ENCODE measurements around the gene CNTN2.

The CNTN2 gene

DNA sequence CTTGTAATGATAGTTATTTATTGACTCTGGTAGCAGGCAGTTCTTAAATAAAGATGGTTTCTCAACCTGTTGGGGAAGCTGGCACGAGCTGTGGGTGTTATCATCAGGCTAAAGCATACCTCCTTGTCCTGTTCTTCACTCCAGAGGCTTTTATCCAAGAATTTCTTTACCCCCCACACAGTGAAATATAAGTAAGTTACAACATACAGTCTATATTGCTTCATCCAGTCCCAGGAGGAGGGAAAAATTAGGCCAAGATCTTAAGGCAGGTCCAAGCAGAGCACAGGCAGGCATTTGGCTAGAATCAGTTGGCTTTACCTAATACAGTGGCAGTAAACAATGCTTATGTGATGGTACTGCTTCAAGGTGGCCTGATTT, 34.9 kb downstream of the CNTN2 start:
- no peak overlapping the region for H3K9ac ChIP-seq (ENCODE audit: low read depth, low read length)
- no peaks in the 10 kb centered on the region for H3K9me3 ChIP-seq (ENCODE audit: control insufficient read depth, insufficient read depth, low read length)
- no peaks in the 10 kb centered on the region for H3K4me1 ChIP-seq (ENCODE audit: insufficient read depth, low read length)

DNA sequence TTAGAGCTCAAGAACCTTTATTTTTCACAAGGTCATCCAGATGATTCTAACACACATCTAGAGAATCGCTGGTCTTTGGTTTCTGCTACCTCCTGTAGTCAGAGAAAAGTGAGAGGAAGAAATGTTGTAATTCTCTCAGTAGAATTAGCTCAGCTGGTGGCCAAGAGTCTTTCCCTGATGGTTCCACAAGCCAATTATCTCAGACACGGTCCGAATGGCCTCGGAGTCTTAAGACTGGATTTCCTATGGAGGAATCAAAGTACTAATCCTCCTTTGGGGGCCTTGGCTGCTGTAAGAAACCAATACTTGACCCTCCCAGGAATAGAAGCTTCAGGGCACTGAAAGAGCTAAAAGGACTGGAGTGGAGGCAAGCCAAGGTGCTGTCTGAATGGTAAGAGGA, 39.4 kb downstream of the CNTN2 start:
- H3K36me3 ChIP-seq (ENCODE audit: insufficient read depth, low read length), result 0 out of 2 replicates have a peak, but pooled peaks cover 3% of the 10 kb centered on the region
- no peaks in the 10 kb centered on the region for H3K9me3 ChIP-seq (ENCODE audit: control insufficient read depth, insufficient read depth, low read length)
- no peak overlapping the region for H3K9ac ChIP-seq (ENCODE audit: low read depth, low read length)
- no peaks in the 10 kb centered on the region for H3K4me1 ChIP-seq (ENCODE audit: insufficient read depth, low read length)

More for the DNA sequence above, 34.9 kb downstream of the CNTN2 start:
- H3K36me3 ChIP-seq (ENCODE audit: insufficient read depth, low read length), result no peaks in the 10 kb centered on the region

DNA sequence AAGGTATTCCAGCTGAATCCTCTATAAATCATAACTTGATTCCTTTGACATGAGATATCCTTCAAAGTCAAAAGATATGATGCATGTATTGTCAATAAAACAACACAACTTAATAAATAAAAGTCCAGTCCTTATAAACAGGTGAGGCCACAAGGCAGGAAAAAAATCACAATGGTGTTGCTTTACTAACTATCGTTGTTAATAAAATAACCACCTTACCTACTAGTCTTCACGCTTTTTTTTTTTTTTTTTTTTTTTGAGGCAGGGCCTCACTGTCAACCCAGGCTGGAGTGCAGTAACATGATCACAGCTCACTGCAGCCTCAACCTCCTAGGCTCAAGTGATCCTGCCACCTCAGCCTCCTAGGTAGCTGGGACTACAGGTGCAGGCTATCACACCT, 41.3 kb downstream of the CNTN2 start, which contains the start of gene TMEM81:
TSS of gene TMEM81 (minus strand) at position 101 of the 400 bp plus-strand sequence. CDS start 140 bp downstream, outside the sequence.
- H3K36me3 ChIP-seq (ENCODE audit: insufficient read depth, low read length), result peaks cover 3% of the 10 kb centered on the region; the same call in 1 of the 2 replicates
- H3K9me3 ChIP-seq (ENCODE audit: control insufficient read depth, insufficient read depth, low read length), result no peaks in the 10 kb centered on the region

DNA sequence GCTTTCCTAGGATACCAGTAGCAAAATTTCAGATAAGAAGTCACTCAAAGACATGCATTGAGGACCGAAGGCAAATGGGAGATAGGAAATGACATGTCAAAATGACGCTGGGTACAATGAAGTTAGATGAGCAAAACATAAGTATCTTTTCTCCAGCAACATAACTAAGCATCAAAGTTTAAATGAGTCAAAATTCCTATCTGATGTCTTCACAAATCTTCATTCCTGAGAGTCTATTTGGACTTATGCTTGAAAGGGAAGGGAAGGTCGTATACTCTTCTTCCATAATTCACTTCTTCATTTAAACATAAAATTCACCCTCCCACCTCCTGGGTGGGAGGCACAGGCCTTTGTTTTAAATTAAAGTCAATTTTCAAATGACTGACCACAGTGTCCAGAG, 45.3 kb downstream of the CNTN2 start:
- Histone ChIP-seq H3K9me3 (ENCODE audit: control insufficient read depth, insufficient read depth, low read length) (no peaks in the 10 kb centered on the region), H3K9ac (ENCODE audit: low read depth, low read length) (no peak overlapping the region), H3K36me3 (ENCODE audit: insufficient read depth, low read length) (peaks cover 13% of the 10 kb centered on the region; the same call in 1 of the 2 replicates), H3K4me1 (ENCODE audit: insufficient read depth, low read length) (no peaks in the 10 kb centered on the region)

More for the DNA sequence above, 41.3 kb downstream of the CNTN2 start, which contains the start of gene TMEM81:
- no peaks in the 10 kb centered on the region for H3K4me1 ChIP-seq (ENCODE audit: insufficient read depth, low read length)
- no peak within 1 kb of the TSS for H3K9ac ChIP-seq (ENCODE audit: low read depth, low read length)

DNA sequence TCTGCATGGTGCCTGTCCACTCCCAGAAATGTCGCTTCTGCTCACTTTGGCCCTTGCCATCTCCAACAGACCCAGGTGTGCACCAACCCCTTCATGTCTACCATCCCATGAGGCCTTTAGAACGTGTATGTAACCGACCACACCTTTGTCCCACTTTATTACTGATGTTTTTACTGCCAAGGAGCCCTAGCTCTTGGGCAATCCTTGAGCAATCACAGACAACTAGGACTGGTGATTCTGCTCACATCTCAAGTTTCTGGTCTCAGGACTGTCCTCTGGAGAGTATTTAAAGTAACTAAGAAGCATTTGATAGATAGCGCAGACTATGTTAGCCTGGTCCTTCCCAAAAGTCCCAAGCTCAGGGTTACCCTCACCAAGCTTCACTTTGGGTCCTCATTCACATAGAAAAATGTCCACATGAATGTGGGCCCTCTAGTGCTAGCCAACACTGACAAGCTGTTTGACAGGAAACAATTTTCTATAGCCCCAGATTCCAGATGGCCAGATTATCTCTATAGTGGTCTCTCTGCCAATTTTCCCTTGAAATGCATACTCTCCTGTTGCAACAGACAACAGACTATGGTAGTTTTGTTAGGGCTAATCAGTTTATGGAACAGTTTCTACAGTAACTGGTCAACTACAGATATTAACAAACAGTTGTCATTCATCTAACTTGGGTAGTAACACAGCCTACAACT, 48.2 kb downstream of the CNTN2 start:
- H3K36me3 ChIP-seq (ENCODE audit: insufficient read depth, low read length), result peaks cover 11% of the 10 kb centered on the region; the same call in 1 of the 2 replicates

DNA sequence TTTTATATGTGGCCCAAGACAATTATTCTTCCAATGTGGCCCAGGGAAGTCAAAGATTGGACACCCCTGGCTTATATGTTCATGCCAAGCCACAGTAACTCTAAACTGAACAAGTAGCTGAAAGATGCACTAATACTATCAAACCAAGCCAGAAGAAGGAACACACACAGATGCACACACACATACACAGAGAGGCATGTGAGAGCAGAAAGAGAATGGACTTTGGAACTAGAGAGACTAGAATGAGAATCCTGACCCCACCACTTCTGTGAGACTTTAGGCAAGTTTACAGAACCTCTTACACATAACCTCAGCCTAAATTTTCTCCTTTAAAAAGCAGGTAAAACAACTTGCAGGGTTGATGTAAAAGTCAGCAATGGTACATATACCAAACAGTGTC, 52.4 kb downstream of the CNTN2 start:
- Histone ChIP-seq H3K9me3 (ENCODE audit: control insufficient read depth, insufficient read depth, low read length) (no peaks in the 10 kb centered on the region), H3K9ac (ENCODE audit: low read depth, low read length) (no peak overlapping the region), H3K36me3 (ENCODE audit: insufficient read depth, low read length) (peaks cover 24% of the 10 kb centered on the region), H3K4me1 (ENCODE audit: insufficient read depth, low read length) (no peaks in the 10 kb centered on the region)

More for the DNA sequence above, 48.2 kb downstream of the CNTN2 start:
- Histone ChIP-seq H3K4me1 (ENCODE audit: insufficient read depth, low read length) (no peaks in the 10 kb centered on the region), H3K9ac (ENCODE audit: low read depth, low read length) (no peak overlapping the region), H3K9me3 (ENCODE audit: control insufficient read depth, insufficient read depth, low read length) (no peaks in the 10 kb centered on the region)

DNA sequence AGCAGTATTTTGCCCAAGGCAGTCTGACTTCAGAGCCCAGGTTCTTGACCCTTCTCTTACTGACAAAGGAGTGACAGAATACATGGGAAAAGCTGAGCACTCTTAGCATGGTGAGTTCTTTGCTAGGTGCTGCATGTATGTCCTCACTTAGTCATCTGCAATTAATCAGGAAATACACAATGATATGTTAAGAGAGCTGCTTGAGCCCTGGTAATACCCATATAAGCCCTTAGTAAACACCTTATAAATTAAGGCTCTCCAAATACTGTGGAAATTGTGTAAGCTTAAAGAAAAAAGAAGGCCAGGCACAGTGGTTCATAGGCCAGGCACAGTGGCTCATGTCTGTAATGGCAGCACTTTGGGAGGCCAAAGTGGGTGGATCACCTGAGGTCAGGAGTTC, 55.2 kb downstream of the CNTN2 start:
- no peak overlapping the region for H3K9ac ChIP-seq (ENCODE audit: low read depth, low read length)
- no peaks in the 10 kb centered on the region for H3K9me3 ChIP-seq (ENCODE audit: control insufficient read depth, insufficient read depth, low read length)
- peaks cover 20% of the 10 kb centered on the region for H3K36me3 ChIP-seq (ENCODE audit: insufficient read depth, low read length)
- no peaks in the 10 kb centered on the region for H3K4me1 ChIP-seq (ENCODE audit: insufficient read depth, low read length)

DNA sequence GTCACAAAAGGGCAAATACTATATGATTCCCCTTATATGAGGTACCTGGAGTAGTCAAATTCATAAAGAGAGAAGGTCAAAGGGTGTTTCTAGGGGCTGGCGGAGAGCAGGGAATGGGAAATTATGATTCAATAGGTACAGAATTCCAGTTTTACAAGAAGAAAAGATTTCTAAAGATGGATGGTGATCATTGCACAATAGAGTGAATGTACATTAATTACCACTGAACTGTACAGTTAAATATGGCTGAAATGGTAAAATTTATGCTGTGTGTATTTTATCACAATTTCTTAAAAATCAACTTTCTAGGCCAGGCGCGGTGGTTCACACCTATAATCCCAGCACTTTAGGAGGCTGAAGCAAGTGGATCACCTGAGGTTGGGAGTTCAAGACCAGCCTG, 59.4 kb downstream of the CNTN2 start:
- H3K9me3 ChIP-seq (ENCODE audit: control insufficient read depth, insufficient read depth, low read length), result no peaks in the 10 kb centered on the region
- H3K4me1 ChIP-seq (ENCODE audit: insufficient read depth, low read length), result no peaks in the 10 kb centered on the region
- no peak overlapping the region for H3K9ac ChIP-seq (ENCODE audit: low read depth, low read length)
- H3K36me3 ChIP-seq (ENCODE audit: insufficient read depth, low read length), result peaks cover 21% of the 10 kb centered on the region

DNA sequence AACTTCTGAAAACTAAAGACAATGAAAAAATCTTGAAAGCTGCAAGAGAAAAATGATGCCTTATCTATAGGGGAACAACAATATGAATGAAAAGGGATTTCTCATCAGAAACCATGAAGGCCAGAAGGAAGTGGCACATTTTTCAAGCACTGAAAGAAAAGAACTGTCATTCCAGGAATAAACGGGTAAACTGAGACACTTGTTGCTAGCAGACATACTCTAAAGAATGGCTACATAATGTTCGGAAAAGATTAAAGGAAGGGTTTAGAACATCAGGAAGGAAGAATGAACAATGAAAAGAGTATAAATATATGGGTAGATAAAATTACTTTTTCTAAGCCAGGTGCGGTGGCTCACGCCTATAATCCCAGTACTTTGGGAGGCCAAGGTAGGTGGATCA, 64.3 kb downstream of the CNTN2 start:
- Histone ChIP-seq H3K9me3 (ENCODE audit: control insufficient read depth, insufficient read depth, low read length) (no peaks in the 10 kb centered on the region), H3K9ac (ENCODE audit: low read depth, low read length) (no peak overlapping the region), H3K4me1 (ENCODE audit: insufficient read depth, low read length) (no peaks in the 10 kb centered on the region), H3K36me3 (ENCODE audit: insufficient read depth, low read length) (peaks cover 10% of the 10 kb centered on the region)

DNA sequence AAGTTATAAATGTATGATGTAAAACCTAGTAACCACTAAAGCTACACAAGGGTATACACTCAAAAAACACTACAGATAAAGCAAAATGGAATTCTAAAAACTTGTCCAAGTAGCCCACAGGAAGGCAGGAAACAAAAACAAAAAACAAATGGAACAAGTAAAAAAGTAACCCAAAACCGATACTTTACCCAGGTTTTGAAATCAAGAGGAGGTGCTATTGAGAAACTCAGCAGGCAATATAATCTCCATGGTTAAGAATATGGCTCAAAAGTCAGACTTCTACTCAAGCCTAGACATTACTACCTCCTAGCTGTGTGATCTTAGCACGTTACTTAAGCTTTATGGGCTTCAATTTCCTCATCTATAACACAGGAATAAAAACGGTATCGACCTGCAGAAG, 65.5 kb downstream of the CNTN2 start:
- H3K4me1 ChIP-seq (ENCODE audit: insufficient read depth, low read length), result no peaks in the 10 kb centered on the region
- H3K9ac ChIP-seq (ENCODE audit: low read depth, low read length), result no peak overlapping the region
- H3K9me3 ChIP-seq (ENCODE audit: control insufficient read depth, insufficient read depth, low read length), result no peaks in the 10 kb centered on the region
- H3K36me3 ChIP-seq (ENCODE audit: insufficient read depth, low read length), result peaks cover 6% of the 10 kb centered on the region

DNA sequence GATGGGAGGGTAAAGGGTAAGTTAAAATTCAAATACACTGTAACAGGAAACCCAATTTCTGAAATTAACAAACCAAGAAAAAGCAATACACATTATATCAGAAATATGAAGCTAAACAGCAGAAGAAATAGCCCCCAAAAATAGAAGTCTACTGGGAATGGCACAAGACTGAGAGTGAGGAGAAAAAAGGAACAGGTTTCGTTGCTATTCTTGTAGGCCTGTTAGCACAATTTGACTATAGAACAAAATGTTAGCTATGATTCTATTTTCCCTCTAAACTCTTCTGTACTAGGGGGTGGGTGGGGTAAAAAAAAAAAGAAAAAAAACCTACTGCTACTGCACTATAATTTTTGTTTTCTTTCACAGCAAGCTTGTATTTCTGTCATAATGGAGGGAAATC, 66.3 kb downstream of the CNTN2 start:
- Histone ChIP-seq H3K4me1 (ENCODE audit: insufficient read depth, low read length) (no peaks in the 10 kb centered on the region), H3K9ac (ENCODE audit: low read depth, low read length) (no peak overlapping the region), H3K9me3 (ENCODE audit: control insufficient read depth, insufficient read depth, low read length) (no peaks in the 10 kb centered on the region), H3K36me3 (ENCODE audit: insufficient read depth, low read length) (peaks cover 8% of the 10 kb centered on the region)

DNA sequence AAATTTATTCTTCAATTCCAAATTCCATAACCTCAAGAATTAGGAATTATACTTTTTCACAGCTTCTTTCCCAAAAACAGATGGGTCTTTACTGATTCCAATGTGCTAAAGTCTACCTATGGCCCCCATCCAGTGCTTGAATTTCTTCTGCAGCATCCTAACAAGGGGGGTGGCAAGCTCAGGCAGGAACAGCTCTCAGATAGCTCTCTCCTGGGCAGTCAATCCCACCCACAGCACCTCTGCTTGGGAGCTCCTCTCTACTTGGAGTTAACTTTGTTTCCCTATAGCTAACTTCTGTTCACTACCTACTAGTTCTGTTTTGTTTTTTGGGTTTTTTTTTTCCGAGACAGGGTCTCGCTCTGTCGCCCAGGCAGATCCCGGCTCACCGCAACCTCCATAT, 66.7 kb downstream of the CNTN2 start:
- no peak overlapping the region for H3K9ac ChIP-seq (ENCODE audit: low read depth, low read length)
- H3K4me1 ChIP-seq (ENCODE audit: insufficient read depth, low read length), result no peaks in the 10 kb centered on the region
- H3K9me3 ChIP-seq (ENCODE audit: control insufficient read depth, insufficient read depth, low read length), result no peaks in the 10 kb centered on the region
- peaks cover 8% of the 10 kb centered on the region for H3K36me3 ChIP-seq (ENCODE audit: insufficient read depth, low read length)

DNA sequence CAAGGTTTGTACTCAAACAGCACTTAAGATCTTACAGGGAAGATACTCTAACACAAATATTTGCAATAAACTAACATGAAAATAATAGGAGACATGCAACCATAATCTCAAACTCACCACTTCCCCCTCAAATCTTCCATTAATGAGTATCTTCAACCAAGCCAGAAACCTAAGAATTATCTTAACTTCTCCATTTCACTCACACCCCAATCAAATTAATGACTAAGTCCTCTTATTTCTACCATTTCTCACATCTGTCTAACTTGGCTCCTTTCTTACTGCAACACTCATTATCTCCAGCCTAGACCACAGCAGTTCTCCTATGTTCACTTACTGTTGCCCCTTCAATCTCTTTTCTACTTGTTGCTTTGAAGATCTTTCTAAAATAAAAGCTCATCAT, 68.3 kb downstream of the CNTN2 start:
- H3K9me3 ChIP-seq (ENCODE audit: control insufficient read depth, insufficient read depth, low read length), result no peaks in the 10 kb centered on the region
- no peaks in the 10 kb centered on the region for H3K4me1 ChIP-seq (ENCODE audit: insufficient read depth, low read length)
- H3K36me3 ChIP-seq (ENCODE audit: insufficient read depth, low read length), result peaks cover 2% of the 10 kb centered on the region; the same call in 1 of the 2 replicates
- no peak overlapping the region for H3K9ac ChIP-seq (ENCODE audit: low read depth, low read length)

DNA sequence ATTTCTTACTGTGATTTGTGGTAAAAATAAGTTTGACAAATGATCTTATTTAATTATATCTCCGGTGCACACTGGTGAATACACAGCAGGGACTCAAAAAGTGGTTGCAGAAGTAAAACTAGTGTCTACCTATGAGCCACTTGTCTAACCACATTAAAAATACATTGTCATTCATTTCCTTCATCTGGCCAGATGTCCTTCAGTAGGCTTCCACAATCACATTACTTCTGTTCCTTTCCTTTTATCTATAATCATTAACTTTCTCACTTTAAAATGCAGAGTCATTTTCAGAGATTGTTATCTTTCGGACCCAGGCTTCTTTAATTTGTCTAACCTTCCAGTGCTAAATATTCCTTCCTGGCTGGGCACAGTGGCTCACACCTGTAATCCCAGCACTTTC, 75.7 kb downstream of the CNTN2 start:
- Histone ChIP-seq H3K36me3 (ENCODE audit: insufficient read depth, low read length) (peaks cover 2% of the 10 kb centered on the region; the same call in 1 of the 2 replicates), H3K9ac (ENCODE audit: low read depth, low read length) (no peak overlapping the region), H3K9me3 (ENCODE audit: control insufficient read depth, insufficient read depth, low read length) (no peaks in the 10 kb centered on the region), H3K4me1 (ENCODE audit: insufficient read depth, low read length) (peaks cover 3% of the 10 kb centered on the region; the same call in 1 of the 2 replicates)

Data from ES-I3 (cell line).